ENCODE data around the gene FITM2.

DNA sequence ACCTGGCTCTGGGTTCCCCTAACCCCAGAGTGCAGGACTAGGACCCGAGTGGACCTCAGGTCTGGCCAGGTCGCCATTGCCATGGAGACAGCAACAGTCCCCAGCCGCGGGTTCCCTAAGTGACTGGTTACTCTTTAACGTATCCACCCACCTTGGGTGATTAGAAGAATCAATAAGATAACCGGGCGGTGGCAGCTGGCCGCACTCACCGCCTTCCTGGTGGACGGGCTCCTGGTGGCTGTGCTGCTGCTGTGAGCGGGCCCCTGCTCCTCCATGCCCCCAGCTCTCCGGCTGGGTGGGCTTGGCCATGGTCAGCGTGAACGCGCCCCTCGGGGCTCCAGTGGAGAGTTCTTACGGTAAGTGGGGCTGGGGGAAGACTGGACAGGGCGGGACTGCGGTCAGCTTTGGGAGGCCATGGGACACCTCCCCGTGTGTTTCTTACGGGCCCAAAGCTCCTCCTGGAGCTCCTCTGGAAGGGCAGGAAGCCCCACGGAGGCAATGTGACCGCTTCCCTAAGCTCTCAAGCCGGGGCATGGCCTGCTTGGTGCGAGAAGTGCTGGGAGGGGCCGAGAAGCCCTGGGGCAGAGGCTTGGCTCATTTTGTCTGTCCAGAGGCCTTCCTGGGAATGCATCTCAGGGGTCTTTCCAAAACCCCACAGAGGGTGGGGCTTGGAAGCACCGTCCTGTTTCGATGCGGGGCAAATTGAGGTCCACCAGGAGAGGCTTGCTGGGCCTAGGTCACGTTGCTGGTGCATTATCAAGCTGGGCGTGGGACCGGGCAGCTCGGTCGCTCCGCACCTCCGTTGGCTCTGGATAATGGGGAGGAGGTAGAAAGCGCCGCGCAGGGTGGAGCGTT lies 44.7 kb upstream of the FITM2 start, which contains the start of gene HNF4A:
- TF ChIP-seq FOXP2 (optimal IDR thresholded peaks at IDR 0.05; ENCODE audit: control extremely low read depth, extremely low read length, insufficient read depth), result no peak
- no peak for TF ChIP-seq POLR2AphosphoS5 (IDR thresholded peaks at IDR 0.05; ENCODE audit: borderline replicate concordance, low read depth, low read length)
- no peak for TF ChIP-seq EZH2 (IDR thresholded peaks at IDR 0.05)
